GM23338 (cell line): Measurements from ENCODE around the gene FAM120A. TPM values are rescaled to one million over a fixed set of nuclear protein-coding genes. Genes with fewer than 3 reads are reported as not detected.

ENCODE experiments used
- ATAC-seq: fragments of 200-7000 bp; cut with Tn5 transposase; 3 replicates; pipeline ENCODE4 v1.9.1; 2020
- DNase-seq: peaks from one replicate; pipeline ENCODE4 v3.0.0-alpha.2; 2015; ENCODE audit warnings: low spot score
- H2AFZ ChIP-seq: fragments of 200-600 bp; sonication (generic); 2 replicates; pipeline ENCODE4 v1.8.0; 2016; ENCODE audit warnings: antibody characterized with exemption, mild to moderate bottlenecking, moderate library complexity
- H3F3A ChIP-seq: fragments of 200-600 bp; sonication (generic); replicated peaks from 2 replicates; pipeline ENCODE4 v1.8.0; 2017; ENCODE audit warnings: antibody characterized with exemption, mixed run types, low read depth
- H3K27ac ChIP-seq: fragments of 200-600 bp; sonication (generic); 2 replicates; pipeline ENCODE4 v1.6.1; 2016; ENCODE audit warnings: low read depth
- H3K27me3 ChIP-seq: fragments of 200-600 bp; sonication (generic); 2 replicates; pipeline ENCODE4 v1.8.0; 2016; ENCODE audit warnings: mild to moderate bottlenecking, mixed run types, moderate library complexity; ENCODE audit not compliant: insufficient read depth
- H3K36me3 ChIP-seq: fragments of 200-600 bp; sonication (generic); 2 replicates; pipeline ENCODE4 v1.8.0; 2016; ENCODE audit warnings: mild to moderate bottlenecking; ENCODE audit not compliant: insufficient read depth
- H3K4me1 ChIP-seq: fragments of 200-600 bp; sonication (generic); 2 replicates; pipeline ENCODE4 v1.8.0; 2016; ENCODE audit warnings: mild to moderate bottlenecking, moderate library complexity; ENCODE audit not compliant: insufficient read depth
- H3K4me2 ChIP-seq: fragments of 200-600 bp; sonication (generic); 2 replicates; pipeline ENCODE4 v1.7.1; 2017; ENCODE audit warnings: mixed run types
- H3K4me3 ChIP-seq: fragments of 200-600 bp; sonication (generic); 2 replicates; pipeline ENCODE4 v1.6.1; 2016; ENCODE audit warnings: mixed run types
- H3K79me2 ChIP-seq: fragments of 200-600 bp; sonication (generic); replicated peaks from 2 replicates; pipeline ENCODE4 v1.8.0; 2017; ENCODE audit warnings: mild to moderate bottlenecking; ENCODE audit not compliant: insufficient read depth
- H3K9me2 ChIP-seq: fragments of 200-600 bp; sonication (generic); 2 replicates; pipeline ENCODE4 v1.8.0; 2017; ENCODE audit not compliant: insufficient read depth
- H4K20me1 ChIP-seq: fragments of 200-600 bp; sonication (generic); replicated peaks from 2 replicates; pipeline ENCODE4 v1.8.0; 2017; ENCODE audit warnings: mild to moderate bottlenecking; ENCODE audit not compliant: insufficient read depth
- H3K27ac Mint-ChIP-seq: 2 replicates; pipeline ENCODE4 v1.8.0; 2020; ENCODE audit warnings: inconsistent platforms, mild to moderate bottlenecking, moderate library complexity, mixed read lengths
- H3K27me3 Mint-ChIP-seq: 3 replicates; pipeline ENCODE4 v1.8.0; 2022; ENCODE audit warnings: low read depth, mild to moderate bottlenecking, moderate library complexity, mixed read lengths, inconsistent platforms; ENCODE audit not compliant: insufficient read depth, poor library complexity
- H3K36me3 Mint-ChIP-seq: 3 replicates; pipeline ENCODE4 v1.8.0; 2021; ENCODE audit warnings: low read depth, mild to moderate bottlenecking, inconsistent platforms, moderate library complexity, mixed read lengths
- H3K4me1 Mint-ChIP-seq: 3 replicates; pipeline ENCODE4 v1.8.0; 2020; ENCODE audit warnings: mild to moderate bottlenecking, inconsistent platforms, mixed read lengths
- H3K4me3 Mint-ChIP-seq: 3 replicates; pipeline ENCODE4 v1.8.0; 2021; ENCODE audit warnings: moderate library complexity, mild to moderate bottlenecking, inconsistent platforms, mixed read lengths
- H3K9me3 Mint-ChIP-seq: 3 replicates; pipeline ENCODE4 v1.8.0; 2020; ENCODE audit warnings: moderate library complexity, mild to moderate bottlenecking, inconsistent platforms, mixed read lengths
- EZH2 ChIP-seq: fragments of 200-600 bp; sonication (generic); IDR thresholded peaks from one replicate; pipeline ENCODE4 v1.8.0; 2017; ENCODE audit warnings: antibody characterized with exemption, mild to moderate bottlenecking, low read depth; ENCODE audit not compliant: unreplicated experiment
- POLR2AphosphoS5 ChIP-seq: IDR thresholded peaks from 2 replicates; pipeline ENCODE4 v1.6.1; 2016; ENCODE audit warnings: antibody characterized with exemption, low read depth
- REST ChIP-seq: IDR thresholded peaks from one replicate; pipeline ENCODE4 v1.6.1; 2018; ENCODE audit warnings: antibody characterized with exemption; ENCODE audit not compliant: unreplicated experiment
- STAT1 ChIP-seq: IDR thresholded peaks from one replicate; pipeline ENCODE4 v1.6.1; 2016; ENCODE audit warnings: antibody characterized with exemption; ENCODE audit not compliant: unreplicated experiment
- ZNF114 ChIP-seq: fragments of 250-450 bp; sonication (Bioruptor Pico); IDR thresholded peaks from 2 replicates; pipeline ENCODE4 v1.5.0; 2020; ENCODE audit warnings: mild to moderate bottlenecking, moderate library complexity
- polyA plus RNA-seq: library from polyadenylated mRNA; unstranded; fragments of >200 nt; fragmentation: Nextera tagmentation; extraction: Ambion mirVana; gene quantifications from 2 replicates; pipeline ENCODE4 v1.2.1, GENCODE V29; 2016
- total RNA-seq: library from RNA; depleted of rRNA; stranded (reverse); fragments of >200 nt; shearing (Covaris generic); gene quantifications from 2 replicates; pipeline ENCODE4 v1.2.3, GENCODE V29; 2014
- TF ChIP-seq, protein P1 (sequence below): IDR thresholded peaks from 2 replicates; pipeline ENCODE4 v1.6.1; 2016; ENCODE audit warnings: antibody characterized with exemption
- TF ChIP-seq, protein P2 (sequence below), 2 experiments: fragments of 200-600 bp in 1 of 2; sonication (generic) in 1 of 2; conservative IDR thresholded peaks; 2 replicates each; pipeline versions ENCODE4 v1.5.1 to v1.6.1; 2016 to 2017; ENCODE audit warnings: antibody characterized with exemption in 2 of 2, low read depth in 2 of 2, mild to moderate bottlenecking in 2 of 2, moderate library complexity in 1 of 2
- TF ChIP-seq, protein P3 (sequence below): fragments of 250-450 bp; sonication (Bioruptor Pico); IDR thresholded peaks from 2 replicates; pipeline ENCODE4 v1.5.0; 2020; ENCODE audit warnings: mild to moderate bottlenecking, moderate library complexity

The FAM120A gene
- total and polyA plus RNA-seq, 2 experiments from 2014 or later: 28.2 to 52.5 TPM

DNA sequence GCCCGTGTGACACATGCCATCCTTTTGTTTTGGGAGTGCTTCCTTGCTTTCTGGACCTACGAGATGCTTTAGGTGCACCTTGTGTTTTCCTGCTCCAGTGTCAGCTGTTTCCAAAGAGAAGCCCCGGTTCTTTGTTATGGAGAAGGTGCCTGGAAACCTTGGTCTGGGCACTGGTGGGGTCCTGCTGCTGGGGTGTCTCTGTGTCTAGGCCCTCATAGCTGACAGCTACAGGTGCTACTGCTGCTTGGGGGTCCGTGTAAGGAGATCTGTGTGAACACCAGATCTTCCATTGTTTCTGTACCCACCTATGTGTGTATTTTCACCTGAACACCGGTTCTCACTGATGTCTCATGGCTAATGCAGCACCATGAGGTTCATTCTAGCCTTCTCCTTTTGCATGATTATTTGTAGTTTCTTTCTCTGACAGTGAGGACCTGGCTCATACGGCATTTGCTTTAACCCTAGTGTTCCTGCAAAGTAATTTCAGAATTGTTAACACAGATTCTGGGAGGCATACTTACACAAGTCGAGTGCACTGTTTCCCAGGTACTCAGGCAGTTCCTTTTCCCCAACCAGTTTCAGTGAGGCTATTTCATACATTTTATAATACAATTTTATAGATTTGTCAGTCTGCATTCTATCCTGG, 15.1 kb downstream of the FAM120A start:
- Histone ChIP-seq H3K9me2 (no peaks in the 10 kb centered on the region), H3K27ac (peak overlapping the region; percentile 57), H3K27me3 (no peaks in the 10 kb centered on the region), H3K4me3 (peak overlapping the region; percentile 26; the same call in 1 of the 2 replicates), H4K20me1 (peaks cover 38% of the 10 kb centered on the region), H3K79me2 (peaks cover 99% of the 10 kb centered on the region), H3K4me2 (peak overlapping the region; percentile 41), H2AFZ (no peak overlapping the region), H3K36me3 (no peaks in the 10 kb centered on the region), H3K4me1 (peaks cover 65% of the 10 kb centered on the region), H3F3A (no peaks in the 10 kb centered on the region)
- Mint-ChIP-seq H3K9me3 (no peaks in the 10 kb centered on the region), H3K4me3 (no peak overlapping the region; the same call in 2 of the 3 replicates), H3K27ac (peak overlapping the region; percentile 95), H3K4me1 (peaks cover 70% of the 10 kb centered on the region), H3K27me3 (peaks cover 2% of the 10 kb centered on the region), H3K36me3 (peaks cover 6% of the 10 kb centered on the region; the same call in 2 of the 3 replicates)
- ATAC-seq: peak; percentile 42
- TF ChIP-seq, protein P1, sequence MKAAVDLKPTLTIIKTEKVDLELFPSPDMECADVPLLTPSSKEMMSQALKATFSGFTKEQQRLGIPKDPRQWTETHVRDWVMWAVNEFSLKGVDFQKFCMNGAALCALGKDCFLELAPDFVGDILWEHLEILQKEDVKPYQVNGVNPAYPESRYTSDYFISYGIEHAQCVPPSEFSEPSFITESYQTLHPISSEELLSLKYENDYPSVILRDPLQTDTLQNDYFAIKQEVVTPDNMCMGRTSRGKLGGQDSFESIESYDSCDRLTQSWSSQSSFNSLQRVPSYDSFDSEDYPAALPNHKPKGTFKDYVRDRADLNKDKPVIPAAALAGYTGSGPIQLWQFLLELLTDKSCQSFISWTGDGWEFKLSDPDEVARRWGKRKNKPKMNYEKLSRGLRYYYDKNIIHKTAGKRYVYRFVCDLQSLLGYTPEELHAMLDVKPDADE: no peak
- TF ChIP-seq POLR2AphosphoS5 (no peak), ZNF114 (CRISPR knock-in tag) (no peak), STAT1 (no peak), EZH2 (no peak), REST (no peak)
- TF ChIP-seq, protein P2, sequence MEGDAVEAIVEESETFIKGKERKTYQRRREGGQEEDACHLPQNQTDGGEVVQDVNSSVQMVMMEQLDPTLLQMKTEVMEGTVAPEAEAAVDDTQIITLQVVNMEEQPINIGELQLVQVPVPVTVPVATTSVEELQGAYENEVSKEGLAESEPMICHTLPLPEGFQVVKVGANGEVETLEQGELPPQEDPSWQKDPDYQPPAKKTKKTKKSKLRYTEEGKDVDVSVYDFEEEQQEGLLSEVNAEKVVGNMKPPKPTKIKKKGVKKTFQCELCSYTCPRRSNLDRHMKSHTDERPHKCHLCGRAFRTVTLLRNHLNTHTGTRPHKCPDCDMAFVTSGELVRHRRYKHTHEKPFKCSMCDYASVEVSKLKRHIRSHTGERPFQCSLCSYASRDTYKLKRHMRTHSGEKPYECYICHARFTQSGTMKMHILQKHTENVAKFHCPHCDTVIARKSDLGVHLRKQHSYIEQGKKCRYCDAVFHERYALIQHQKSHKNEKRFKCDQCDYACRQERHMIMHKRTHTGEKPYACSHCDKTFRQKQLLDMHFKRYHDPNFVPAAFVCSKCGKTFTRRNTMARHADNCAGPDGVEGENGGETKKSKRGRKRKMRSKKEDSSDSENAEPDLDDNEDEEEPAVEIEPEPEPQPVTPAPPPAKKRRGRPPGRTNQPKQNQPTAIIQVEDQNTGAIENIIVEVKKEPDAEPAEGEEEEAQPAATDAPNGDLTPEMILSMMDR (conservative IDR thresholded peaks at IDR 0.05; ENCODE audit: low read depth in 2 of 2): no peak
- TF ChIP-seq, protein P3, sequence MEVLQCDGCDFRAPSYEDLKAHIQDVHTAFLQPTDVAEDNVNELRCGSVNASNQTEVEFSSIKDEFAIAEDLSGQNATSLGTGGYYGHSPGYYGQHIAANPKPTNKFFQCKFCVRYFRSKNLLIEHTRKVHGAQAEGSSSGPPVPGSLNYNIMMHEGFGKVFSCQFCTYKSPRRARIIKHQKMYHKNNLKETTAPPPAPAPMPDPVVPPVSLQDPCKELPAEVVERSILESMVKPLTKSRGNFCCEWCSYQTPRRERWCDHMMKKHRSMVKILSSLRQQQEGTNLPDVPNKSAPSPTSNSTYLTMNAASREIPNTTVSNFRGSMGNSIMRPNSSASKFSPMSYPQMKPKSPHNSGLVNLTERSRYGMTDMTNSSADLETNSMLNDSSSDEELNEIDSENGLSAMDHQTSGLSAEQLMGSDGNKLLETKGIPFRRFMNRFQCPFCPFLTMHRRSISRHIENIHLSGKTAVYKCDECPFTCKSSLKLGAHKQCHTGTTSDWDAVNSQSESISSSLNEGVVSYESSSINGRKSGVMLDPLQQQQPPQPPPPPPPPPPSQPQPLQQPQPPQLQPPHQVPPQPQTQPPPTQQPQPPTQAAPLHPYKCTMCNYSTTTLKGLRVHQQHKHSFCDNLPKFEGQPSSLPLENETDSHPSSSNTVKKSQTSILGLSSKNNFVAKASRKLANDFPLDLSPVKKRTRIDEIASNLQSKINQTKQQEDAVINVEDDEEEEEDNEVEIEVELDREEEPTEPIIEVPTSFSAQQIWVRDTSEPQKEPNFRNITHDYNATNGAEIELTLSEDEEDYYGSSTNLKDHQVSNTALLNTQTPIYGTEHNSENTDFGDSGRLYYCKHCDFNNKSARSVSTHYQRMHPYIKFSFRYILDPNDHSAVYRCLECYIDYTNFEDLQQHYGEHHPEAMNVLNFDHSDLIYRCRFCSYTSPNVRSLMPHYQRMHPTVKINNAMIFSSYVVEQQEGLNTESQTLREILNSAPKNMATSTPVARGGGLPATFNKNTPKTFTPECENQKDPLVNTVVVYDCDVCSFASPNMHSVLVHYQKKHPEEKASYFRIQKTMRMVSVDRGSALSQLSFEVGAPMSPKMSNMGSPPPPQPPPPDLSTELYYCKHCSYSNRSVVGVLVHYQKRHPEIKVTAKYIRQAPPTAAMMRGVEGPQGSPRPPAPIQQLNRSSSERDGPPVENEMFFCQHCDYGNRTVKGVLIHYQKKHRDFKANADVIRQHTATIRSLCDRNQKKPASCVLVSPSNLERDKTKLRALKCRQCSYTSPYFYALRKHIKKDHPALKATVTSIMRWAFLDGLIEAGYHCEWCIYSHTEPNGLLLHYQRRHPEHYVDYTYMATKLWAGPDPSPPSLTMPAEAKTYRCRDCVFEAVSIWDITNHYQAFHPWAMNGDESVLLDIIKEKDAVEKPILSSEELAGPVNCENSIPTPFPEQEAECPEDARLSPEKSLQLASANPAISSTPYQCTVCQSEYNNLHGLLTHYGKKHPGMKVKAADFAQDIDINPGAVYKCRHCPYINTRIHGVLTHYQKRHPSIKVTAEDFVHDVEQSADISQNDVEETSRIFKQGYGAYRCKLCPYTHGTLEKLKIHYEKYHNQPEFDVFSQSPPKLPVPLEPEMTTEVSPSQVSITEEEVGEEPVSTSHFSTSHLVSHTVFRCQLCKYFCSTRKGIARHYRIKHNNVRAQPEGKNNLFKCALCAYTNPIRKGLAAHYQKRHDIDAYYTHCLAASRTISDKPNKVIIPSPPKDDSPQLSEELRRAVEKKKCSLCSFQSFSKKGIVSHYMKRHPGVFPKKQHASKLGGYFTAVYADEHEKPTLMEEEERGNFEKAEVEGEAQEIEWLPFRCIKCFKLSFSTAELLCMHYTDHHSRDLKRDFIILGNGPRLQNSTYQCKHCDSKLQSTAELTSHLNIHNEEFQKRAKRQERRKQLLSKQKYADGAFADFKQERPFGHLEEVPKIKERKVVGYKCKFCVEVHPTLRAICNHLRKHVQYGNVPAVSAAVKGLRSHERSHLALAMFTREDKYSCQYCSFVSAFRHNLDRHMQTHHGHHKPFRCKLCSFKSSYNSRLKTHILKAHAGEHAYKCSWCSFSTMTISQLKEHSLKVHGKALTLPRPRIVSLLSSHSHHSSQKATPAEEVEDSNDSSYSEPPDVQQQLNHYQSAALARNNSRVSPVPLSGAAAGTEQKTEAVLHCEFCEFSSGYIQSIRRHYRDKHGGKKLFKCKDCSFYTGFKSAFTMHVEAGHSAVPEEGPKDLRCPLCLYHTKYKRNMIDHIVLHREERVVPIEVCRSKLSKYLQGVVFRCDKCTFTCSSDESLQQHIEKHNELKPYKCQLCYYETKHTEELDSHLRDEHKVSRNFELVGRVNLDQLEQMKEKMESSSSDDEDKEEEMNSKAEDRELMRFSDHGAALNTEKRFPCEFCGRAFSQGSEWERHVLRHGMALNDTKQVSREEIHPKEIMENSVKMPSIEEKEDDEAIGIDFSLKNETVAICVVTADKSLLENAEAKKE (CRISPR knock-in tag): 0 out of 2 replicates have a peak, but pooled peaks have one; percentile 30
- DNase-seq: peak; percentile 39
